Measurements from ENCODE around the gene BAHCC1. TPM values are rescaled to one million over a fixed set of nuclear protein-coding genes. Genes with fewer than 3 reads are reported as not detected.

Gene BAHCC1
- total and polyA plus RNA-seq, 9 of the 15 experiments (the other 6 are each of a cell fraction or from before 2014, with no cell fraction given) = 0.14 to 26.9 (median 5.0) TPM

DNA sequence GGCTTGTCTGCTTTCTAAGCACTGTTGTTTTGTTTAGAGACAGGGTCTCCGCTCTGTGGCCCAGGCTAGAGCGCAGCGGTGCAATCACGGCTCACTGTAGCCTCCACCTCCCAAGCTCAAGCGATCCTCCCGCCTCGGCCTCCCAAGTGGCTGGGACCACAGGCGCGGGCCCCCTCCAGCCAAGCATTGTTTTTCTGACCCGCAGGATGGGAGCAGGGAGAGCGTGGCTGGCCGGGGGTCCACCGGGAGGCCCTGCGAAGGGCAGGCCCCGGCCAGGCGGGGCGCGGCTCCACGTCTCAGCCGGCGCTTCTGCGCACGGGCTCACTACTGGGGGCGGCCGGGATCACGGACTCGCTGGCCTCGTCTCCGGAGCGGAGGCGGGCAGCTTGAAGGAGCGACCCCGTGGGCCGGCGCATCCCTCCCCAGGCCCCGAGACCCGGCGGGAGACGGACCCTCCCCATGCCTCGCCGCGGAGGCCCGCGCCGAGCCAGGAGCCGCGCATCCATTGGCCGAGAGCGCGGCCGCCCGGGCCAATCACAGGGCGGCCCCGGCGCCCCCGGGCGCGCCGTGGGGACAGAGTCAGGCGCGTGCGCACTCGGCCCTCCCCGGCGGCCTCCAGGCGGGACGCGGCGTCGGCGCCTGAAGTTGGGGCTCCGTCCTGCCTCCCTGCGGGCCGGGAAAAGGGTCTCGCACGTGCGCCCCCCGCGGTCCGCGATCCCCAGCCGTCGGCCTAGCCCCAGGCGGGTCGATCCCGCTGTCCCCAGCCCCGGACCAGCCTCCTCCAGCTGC, 92.4 kb downstream of the BAHCC1 start (continued):
- TF ChIP-seq, protein P1, sequence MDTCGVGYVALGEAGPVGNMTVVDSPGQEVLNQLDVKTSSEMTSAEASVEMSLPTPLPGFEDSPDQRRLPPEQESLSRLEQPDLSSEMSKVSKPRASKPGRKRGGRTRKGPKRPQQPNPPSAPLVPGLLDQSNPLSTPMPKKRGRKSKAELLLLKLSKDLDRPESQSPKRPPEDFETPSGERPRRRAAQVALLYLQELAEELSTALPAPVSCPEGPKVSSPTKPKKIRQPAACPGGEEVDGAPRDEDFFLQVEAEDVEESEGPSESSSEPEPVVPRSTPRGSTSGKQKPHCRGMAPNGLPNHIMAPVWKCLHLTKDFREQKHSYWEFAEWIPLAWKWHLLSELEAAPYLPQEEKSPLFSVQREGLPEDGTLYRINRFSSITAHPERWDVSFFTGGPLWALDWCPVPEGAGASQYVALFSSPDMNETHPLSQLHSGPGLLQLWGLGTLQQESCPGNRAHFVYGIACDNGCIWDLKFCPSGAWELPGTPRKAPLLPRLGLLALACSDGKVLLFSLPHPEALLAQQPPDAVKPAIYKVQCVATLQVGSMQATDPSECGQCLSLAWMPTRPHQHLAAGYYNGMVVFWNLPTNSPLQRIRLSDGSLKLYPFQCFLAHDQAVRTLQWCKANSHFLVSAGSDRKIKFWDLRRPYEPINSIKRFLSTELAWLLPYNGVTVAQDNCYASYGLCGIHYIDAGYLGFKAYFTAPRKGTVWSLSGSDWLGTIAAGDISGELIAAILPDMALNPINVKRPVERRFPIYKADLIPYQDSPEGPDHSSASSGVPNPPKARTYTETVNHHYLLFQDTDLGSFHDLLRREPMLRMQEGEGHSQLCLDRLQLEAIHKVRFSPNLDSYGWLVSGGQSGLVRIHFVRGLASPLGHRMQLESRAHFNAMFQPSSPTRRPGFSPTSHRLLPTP (IDR thresholded peaks at IDR 0.05; ENCODE audit: borderline replicate concordance, extremely low read depth, insufficient read length) = no peak
- TF ChIP-seq, protein P2, sequence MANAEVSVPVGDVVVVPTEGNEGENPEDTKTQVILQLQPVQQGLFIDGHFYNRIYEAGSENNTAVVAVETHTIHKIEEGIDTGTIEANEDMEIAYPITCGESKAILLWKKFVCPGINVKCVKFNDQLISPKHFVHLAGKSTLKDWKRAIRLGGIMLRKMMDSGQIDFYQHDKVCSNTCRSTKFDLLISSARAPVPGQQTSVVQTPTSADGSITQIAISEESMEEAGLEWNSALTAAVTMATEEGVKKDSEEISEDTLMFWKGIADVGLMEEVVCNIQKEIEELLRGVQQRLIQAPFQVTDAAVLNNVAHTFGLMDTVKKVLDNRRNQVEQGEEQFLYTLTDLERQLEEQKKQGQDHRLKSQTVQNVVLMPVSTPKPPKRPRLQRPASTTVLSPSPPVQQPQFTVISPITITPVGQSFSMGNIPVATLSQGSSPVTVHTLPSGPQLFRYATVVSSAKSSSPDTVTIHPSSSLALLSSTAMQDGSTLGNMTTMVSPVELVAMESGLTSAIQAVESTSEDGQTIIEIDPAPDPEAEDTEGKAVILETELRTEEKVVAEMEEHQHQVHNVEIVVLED (CRISPR knock-in tag; IDR thresholded peaks at IDR 0.05) = no peak
- TF ChIP-seq, protein P3, sequence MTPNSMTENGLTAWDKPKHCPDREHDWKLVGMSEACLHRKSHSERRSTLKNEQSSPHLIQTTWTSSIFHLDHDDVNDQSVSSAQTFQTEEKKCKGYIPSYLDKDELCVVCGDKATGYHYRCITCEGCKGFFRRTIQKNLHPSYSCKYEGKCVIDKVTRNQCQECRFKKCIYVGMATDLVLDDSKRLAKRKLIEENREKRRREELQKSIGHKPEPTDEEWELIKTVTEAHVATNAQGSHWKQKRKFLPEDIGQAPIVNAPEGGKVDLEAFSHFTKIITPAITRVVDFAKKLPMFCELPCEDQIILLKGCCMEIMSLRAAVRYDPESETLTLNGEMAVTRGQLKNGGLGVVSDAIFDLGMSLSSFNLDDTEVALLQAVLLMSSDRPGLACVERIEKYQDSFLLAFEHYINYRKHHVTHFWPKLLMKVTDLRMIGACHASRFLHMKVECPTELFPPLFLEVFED (CRISPR knock-in tag; conservative IDR thresholded peaks at IDR 0.05) = no peak
- TF ChIP-seq CREM (IDR thresholded peaks at IDR 0.05; ENCODE audit: low read depth) = no peak; the same call in 1 of the 2 replicates
- TF ChIP-seq TAF15 (IDR thresholded peaks at IDR 0.05; ENCODE audit: low read depth, low read length) = no peak
- TF ChIP-seq MTA2 (IDR thresholded peaks at IDR 0.05; ENCODE audit: low read depth) = no peak
- no peak for TF ChIP-seq FOXJ2 (tag; IDR thresholded peaks at IDR 0.05)
- no peak; the same call in 1 of the 2 replicates for TF ChIP-seq SP1 (CRISPR knock-in tag; IDR thresholded peaks at IDR 0.05)
- peak; percentile 61; the same call in 1 of the 2 replicates for TF ChIP-seq ZNF583 (CRISPR knock-in tag; IDR thresholded peaks at IDR 0.05)
- no peak for TF ChIP-seq CHD2 (IDR thresholded peaks at IDR 0.05; ENCODE audit: low read depth, low read length)
- peak; percentile 63 for TF ChIP-seq SIN3B (IDR thresholded peaks at IDR 0.05; ENCODE audit: low read depth)
- TF ChIP-seq MED1 (CRISPR knock-in tag; IDR thresholded peaks at IDR 0.05; ENCODE audit: borderline replicate concordance) = no peak
- no peak for TF ChIP-seq RFX1 (IDR thresholded peaks at IDR 0.05)
- no peak for TF ChIP-seq ELF4 (CRISPR knock-in tag; IDR thresholded peaks at IDR 0.05)
- TF ChIP-seq NFIC (IDR thresholded peaks at IDR 0.05) = 0 out of 2 replicates have a peak, but pooled peaks have one; percentile 14
- TF ChIP-seq SAFB2 (IDR thresholded peaks at IDR 0.05; ENCODE audit: borderline replicate concordance, low read depth, low read length, severe bottlenecking) = no peak
- no peak for TF ChIP-seq RBBP5 (IDR thresholded peaks at IDR 0.05; ENCODE audit: borderline replicate concordance, insufficient read depth, low read length, poor library complexity, severe bottlenecking)
- TF ChIP-seq SIN3A (IDR thresholded peaks at IDR 0.05; ENCODE audit: borderline replicate concordance in 2 of 2, control insufficient read depth in 1 of 2, low read depth in 2 of 2, low read length in 2 of 2) = no peak
- TF ChIP-seq, protein P4, sequence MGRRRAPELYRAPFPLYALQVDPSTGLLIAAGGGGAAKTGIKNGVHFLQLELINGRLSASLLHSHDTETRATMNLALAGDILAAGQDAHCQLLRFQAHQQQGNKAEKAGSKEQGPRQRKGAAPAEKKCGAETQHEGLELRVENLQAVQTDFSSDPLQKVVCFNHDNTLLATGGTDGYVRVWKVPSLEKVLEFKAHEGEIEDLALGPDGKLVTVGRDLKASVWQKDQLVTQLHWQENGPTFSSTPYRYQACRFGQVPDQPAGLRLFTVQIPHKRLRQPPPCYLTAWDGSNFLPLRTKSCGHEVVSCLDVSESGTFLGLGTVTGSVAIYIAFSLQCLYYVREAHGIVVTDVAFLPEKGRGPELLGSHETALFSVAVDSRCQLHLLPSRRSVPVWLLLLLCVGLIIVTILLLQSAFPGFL (CRISPR knock-in tag; IDR thresholded peaks at IDR 0.05) = no peak
- no peak for TF ChIP-seq EHMT2 (IDR thresholded peaks at IDR 0.05)
- TF ChIP-seq BRF1 (IDR thresholded peaks at IDR 0.05; ENCODE audit: borderline replicate concordance, extremely low read depth, insufficient read length) = no peak
